GM15510 (cell line): ENCODE data around the gene GJA4.

ENCODE experiments used
- POLR2A ChIP-seq: IDR thresholded peaks from 3 replicates; pipeline ENCODE4 v1.6.1; 2011; ENCODE audit warnings: borderline replicate concordance; ENCODE audit not compliant: insufficient read length; ENCODE audit errors: extremely low read depth

GJA4 gene

DNA sequence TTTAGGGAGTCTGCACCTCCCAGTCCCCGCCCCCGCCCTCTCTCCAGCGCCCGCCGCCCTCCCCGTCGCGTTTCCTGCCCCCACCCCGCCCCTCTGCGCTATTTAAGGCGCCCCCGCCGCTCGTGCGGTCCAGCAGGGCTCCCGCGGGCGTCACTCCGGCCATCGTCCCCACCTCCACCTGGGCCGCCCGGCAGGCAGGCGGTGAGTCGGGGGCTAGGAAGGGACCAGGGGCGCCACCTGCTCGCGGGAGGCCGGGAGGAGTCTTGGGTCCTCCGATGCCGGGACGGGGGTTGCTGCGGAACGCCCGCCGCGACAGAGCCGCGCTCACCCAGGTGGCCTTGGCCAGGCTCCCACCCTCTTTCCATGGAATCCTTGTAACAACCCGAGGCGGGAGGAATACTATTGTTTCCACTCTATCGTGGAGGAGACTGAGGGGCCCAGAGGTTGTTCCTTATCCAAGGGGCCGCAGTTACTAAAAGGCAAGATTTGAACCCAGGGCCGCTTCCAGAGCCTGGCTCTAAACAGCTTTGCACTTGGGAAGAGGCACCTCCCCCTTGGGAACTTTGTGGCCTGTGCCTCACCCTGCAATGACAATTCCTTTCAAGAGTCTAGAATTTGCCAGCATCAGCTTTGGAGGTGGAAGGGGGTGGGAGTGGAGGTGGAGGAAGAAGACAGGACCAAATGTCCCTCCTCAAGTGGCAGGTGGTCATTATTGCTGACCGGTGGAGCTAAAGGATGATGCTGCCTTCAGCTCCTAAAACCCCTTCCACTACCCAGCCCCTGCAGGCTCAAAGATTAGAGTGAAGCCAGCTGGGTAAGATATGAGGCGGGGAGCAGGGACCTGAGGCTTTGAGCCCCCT is at the start of gene GJA4:
GJA4 (plus strand) TSS at position 132 of the 860 bp plus-strand sequence. CDS start 1,215 bp downstream, outside the sequence.
- TF ChIP-seq POLR2A: no peak

- TF ChIP-seq POLR2A: no peak
These were observed 49.0 kb upstream of the GJA4 start for GRCh38 chr1:34743775-34744174.

DNA sequence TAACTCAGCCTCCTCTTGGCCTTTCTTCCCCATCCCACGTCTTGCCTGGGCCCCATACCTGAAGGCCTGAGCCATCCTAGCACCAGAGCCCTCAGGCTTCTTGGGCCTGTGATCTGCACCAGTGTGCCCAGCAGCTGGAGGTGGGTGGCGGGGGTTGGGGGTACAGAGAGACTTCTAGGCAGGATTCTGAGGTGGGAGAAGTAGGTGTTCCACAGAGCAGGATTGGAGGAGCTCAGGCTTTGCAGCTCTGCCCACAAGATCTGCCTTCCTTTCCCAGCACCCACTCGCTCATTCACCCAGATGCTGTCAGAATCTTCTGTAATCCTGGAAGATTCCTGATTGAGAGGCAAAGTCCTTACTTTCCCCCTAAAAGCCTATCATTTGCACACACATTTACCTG is 47.9 kb upstream of the GJA4 start:
- TF ChIP-seq POLR2A: no peak

DNA sequence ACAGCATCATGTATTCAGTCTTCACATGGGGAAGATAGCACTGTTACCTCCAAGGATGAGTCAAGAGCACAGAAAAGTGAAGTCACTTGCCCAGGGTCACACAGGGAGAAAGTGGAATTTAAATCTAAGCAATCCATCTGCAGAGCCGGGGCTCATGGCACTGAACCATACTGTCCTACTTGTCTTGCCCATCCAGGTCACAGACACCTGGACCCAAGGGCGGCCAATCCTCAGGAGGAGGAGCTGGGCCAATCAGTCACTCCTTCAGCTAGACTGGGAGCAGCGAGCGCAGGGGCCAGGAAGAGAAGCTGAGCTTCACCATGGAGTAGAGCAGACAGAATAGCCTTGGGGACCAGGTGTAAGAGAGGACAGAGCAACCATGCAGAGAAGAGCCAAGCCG is 47.1 kb upstream of the GJA4 start:
- TF ChIP-seq POLR2A: no peak

DNA sequence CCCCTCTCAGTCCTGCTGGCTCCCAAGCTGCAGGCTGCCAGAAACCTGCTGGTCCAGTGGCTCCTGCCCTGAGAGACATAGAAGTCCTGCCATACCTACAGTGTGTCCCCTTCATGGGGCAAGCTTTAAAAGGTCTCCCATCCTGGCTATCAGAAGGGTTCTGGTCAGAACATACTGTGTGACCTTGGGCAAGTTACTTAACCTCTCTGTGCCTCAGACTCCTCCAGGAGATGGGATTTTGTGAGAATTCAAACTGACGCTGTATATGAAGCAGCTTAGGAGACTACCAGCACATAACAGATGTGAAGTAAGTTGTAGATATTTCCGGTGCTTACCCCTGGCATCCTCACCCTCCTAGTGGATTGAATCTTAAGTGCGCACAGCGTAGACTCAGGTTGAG is 46.7 kb upstream of the GJA4 start:
- TF ChIP-seq POLR2A: no peak

DNA sequence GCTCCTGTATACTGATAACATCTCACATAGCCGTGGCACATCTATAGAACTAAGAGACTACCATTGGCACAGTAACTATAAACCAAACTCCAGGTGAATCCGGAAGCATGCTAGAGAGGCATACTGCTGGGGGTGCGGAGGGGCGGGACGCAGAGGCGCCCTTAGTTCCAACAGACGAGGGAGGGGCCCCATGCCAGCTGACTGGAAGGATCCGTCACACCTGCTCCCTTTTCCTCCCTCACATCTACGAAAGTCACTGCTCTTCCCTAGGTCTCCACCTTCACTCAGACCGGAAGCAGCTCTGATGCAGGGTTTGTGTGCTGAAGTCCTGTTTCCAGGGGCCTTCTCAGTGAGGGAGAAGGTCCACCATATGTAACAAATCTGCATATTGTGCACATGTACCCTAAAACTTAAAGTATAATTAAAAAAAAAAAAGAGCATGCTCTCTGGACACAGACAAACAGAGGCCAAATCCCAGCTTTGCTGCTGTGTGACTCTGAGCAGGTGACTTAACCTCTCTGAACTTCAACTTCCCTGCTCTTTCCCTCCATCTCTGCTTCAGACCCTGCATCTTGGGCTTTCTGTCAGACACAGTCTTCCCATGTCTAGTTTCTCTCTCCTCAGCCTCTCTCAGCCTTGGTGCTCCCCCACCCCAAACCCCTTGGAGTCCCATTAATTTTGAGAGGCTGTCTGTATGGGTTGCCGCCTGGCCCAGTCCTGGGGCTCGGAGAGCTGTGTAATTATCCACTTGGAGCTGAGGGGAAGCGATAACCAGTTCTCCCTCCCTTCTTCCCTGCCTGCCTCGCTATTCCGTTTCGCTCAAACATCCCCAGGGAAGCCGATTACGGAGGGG is 45.8 kb upstream of the GJA4 start:
- no peak for TF ChIP-seq POLR2A

DNA sequence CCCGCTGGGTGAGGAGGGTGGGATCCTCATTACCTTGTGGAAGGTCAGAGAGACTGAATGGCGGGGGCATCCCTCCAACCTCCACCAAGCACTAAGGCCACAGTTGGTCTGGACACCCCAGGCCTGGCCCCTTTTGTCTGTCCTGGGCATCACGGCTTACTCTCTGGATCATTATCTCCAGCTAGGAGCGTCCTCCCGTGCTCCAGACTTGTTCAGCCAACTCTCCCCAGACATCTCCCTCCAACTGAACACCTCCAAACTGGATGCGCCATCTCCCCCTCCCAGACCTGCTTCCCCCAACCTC is 45.2 kb upstream of the GJA4 start:
- TF ChIP-seq POLR2A: no peak

DNA sequence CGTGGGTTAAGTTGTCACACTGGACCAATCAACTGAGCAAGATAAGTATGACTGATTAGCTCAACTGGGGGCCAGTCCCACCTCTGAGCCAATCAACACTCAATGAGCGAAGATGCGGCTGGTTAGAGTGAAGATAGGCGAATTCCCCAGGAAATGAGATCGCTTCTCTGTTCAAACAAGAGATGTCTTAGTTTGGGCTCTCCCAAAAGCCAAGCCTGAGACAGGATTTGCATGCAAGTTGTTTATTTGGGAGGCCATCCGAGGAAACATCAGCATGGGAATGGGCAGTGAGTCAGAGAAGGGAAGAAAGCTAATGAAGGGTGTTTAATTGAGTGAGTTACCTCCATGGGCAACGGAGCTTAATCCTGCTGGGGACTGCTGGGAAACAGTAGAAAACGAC is 42.8 kb upstream of the GJA4 start:
- no peak for TF ChIP-seq POLR2A

DNA sequence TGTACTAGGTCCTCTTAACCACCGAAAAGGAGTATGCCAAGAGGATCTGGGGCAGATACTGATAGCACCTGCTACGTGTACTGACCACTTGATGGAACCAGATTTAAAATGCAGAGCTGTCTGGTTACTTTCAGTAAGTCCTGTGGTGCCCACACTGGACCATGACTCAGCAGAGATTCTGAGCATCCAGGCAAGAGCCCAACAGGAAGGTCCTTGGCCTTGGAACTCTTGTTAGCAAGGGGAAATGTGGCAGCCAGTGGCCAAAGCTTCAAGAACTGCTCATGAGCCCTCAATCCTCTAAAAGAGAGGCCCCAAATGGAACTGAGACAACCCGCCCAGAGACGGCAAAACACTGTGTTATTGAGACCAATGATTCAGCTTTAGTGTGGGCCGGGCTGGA is 42.2 kb upstream of the GJA4 start:
- TF ChIP-seq POLR2A: no peak

- TF ChIP-seq POLR2A: no peak
These were observed 39.6 kb upstream of the GJA4 start for GRCh38 chr1:34753163-34753562.

DNA sequence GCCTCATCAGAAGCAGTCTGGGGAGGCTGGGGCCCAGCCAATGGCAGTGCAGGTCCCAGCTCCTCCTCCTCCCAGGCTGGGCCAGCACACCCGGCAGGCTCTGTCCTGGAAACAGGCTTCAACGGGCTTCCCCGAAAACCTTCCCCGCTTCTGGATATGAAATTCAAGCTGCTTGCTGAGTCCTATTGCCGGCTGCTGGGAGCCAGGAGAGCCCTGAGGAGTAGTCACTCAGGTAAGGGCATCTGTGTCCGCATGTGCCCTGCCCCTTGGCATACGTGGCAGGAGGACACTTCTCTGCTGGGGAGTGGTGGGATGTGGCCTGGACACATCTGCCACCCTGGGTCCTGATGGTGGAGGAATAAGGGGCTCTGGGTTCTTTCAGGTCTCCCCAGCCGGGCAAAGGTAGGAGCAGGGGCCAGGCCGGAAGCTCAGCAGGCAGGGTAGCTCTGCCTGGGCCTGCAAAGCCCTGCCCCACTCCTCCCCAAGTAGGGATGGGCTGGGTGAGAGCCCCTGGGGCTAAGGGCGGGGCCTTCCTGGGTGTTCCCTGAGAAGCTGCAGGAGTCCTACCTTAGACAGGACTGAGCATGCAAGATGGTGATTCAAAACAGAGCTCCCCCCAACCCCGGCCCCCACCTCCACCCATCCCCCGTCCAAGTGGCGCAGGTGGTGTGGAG is 37.7 kb upstream of the GJA4 start, which contains the start of gene GJB5:
GJB5 (plus strand) TSS at position 84 of the 674 bp plus-strand sequence. CDS start 2,284 bp downstream, outside the sequence.
- no peak for TF ChIP-seq POLR2A

DNA sequence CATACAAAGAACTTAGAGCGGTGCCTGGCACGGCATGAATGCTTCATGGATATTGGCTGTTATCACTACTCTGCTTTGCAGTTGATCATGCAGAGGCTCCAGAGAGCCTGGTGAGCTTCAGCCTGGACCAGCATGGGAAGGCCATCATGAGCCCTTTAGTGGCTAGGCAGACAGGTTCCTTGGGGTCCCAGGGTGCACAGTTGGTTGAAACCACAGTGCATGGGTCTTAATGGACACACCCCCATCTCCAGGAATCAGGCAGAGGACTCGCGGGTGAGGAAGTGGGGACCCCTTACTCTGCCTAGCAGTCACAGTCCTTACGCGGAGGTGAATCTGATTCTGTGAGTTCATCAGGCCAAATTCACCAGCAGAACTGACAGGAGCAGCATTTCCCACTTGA is 36.8 kb upstream of the GJA4 start:
- TF ChIP-seq POLR2A: no peak

DNA sequence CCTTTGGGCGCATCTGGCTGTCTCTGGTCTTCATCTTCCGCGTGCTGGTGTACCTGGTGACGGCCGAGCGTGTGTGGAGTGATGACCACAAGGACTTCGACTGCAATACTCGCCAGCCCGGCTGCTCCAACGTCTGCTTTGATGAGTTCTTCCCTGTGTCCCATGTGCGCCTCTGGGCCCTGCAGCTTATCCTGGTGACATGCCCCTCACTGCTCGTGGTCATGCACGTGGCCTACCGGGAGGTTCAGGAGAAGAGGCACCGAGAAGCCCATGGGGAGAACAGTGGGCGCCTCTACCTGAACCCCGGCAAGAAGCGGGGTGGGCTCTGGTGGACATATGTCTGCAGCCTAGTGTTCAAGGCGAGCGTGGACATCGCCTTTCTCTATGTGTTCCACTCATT is 35.4 kb upstream of the GJA4 start:
- no peak for TF ChIP-seq POLR2A

GRCh38 chr1:34758751-34759150 is 34.0 kb upstream of the GJA4 start:
- no peak for TF ChIP-seq POLR2A
